Activated CD4-positive, alpha-beta T cell treated with anti-CD3 and anti-CD28 coated beads, Interleukin-2, amount 50 U/mL, for 48 hours (primary cell): ENCODE results near the gene TUBGCP2.
"Not testable (repeated sequence)": the region's sequence is repeated elsewhere in the genome, so short reads cannot be mapped to it uniquely, and the experiment has no call there.

ENCODE experiments used
- DNase-seq, 2 experiments: peaks; one replicate each; pipeline ENCODE4 v3.0.0-alpha.2; 2020

Gene TUBGCP2

GRCh38 chr10:133277277-133277992 is 31.2 kb downstream of the TUBGCP2 start:
- DNase-seq, result no peak

- DNase-seq, result peak; percentile 82 to 86
These were observed 32.1 kb downstream of the TUBGCP2 start, which contains the start of gene ADAM8 for GRCh38 chr10:133276435-133277201. TSS of gene ADAM8 (minus strand) at chr10:133276868. CDS start at chr10:133276817, 51 bp downstream.

GRCh38 chr10:133276100-133276434 is 32.6 kb downstream of the TUBGCP2 start:
- DNase-seq, result no peak

- DNase-seq, result peak; percentile 62 to 70
These were observed 33.0 kb downstream of the TUBGCP2 start for GRCh38 chr10:133275684-133276092.

GRCh38 chr10:133274751-133275683 is 33.7 kb downstream of the TUBGCP2 start:
- DNase-seq, result peak; percentile 85 to 90

GRCh38 chr10:133273534-133274143 is 35.0 kb downstream of the TUBGCP2 start:
- no peak for DNase-seq

GRCh38 chr10:133272964-133273420 is 35.7 kb downstream of the TUBGCP2 start:
- DNase-seq, result no peak

GRCh38 chr10:133272301-133272963 is 36.2 kb downstream of the TUBGCP2 start:
- no peak for DNase-seq

- no peak for DNase-seq
These were observed 37.0 kb downstream of the TUBGCP2 start for GRCh38 chr10:133271521-133272300.

- DNase-seq, result no peak
These were observed 37.8 kb downstream of the TUBGCP2 start for GRCh38 chr10:133270773-133271297.

- DNase-seq, result no peak
These were observed 38.5 kb downstream of the TUBGCP2 start for GRCh38 chr10:133270204-133270603.

GRCh38 chr10:133269367-133269766 is 39.3 kb downstream of the TUBGCP2 start:
- no peak for DNase-seq

GRCh38 chr10:133268532-133268931 is 40.1 kb downstream of the TUBGCP2 start:
- no peak for DNase-seq

GRCh38 chr10:133267829-133268228 is 40.8 kb downstream of the TUBGCP2 start:
- DNase-seq, result no peak

GRCh38 chr10:133267293-133267692 is 41.4 kb downstream of the TUBGCP2 start:
- DNase-seq, result no peak

GRCh38 chr10:133266056-133266795 is 42.4 kb downstream of the TUBGCP2 start:
- no peak for DNase-seq

GRCh38 chr10:133265052-133265451 is 43.6 kb downstream of the TUBGCP2 start:
- not testable (repeated sequence) for DNase-seq

GRCh38 chr10:133264461-133264860 is 44.2 kb downstream of the TUBGCP2 start:
- DNase-seq, result no peak

- DNase-seq, result no peak
These were observed 45.0 kb downstream of the TUBGCP2 start for GRCh38 chr10:133263674-133264073.

- no peak for DNase-seq
These were observed 46.0 kb downstream of the TUBGCP2 start for GRCh38 chr10:133262696-133263095.
